ENCODE results near the gene FOXJ3. TPM values are rescaled to one million over a fixed set of nuclear protein-coding genes. Genes with fewer than 3 reads are reported as not detected.
A peak's percentile ranks its signal among the peaks of the same experiment; 100 is the strongest.

The FOXJ3 gene
- total and polyA plus RNA-seq, 2 experiments from 2014 or later: 19.0 to 39.0 TPM

DNA sequence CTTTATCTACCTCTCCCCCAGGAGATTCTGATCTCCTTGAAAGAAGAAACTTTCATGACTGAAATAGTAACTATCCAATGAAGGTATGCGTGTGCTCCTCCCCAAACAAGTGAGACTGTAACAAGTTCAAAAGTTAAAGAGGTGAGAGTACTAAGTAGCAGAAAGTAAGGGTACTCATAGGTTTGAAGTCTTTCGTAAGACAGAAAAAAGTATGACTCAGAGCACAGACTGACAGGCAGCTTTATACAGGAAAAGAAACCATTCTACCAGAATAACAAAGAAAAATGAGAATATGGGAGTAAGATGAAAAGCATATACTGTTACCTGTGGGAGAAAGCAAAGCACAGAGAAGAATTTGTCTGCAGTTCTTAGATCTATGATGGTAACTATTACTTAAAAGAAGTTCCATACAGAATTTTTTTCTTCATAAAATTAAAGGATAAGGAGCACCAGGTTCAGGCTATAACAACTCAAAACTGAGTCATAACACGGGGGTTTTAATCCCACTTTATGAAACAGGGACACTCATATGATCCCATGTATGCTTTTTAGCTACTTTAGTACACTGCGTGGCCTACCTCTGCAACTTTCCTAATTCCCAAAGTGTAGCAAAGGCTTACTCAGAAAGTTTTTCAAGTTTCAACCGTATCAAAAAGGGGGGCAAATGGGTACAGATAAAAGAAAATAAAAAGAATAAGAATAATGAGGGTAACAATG lies 52.0 kb downstream of the FOXJ3 start:
- WGBS (ENCODE audit: low lambda C conversion rate, missing lambda C conversion rate): 80% methylated on average over 5 of the region's 5 CpGs
- TF ChIP-seq, protein P1, sequence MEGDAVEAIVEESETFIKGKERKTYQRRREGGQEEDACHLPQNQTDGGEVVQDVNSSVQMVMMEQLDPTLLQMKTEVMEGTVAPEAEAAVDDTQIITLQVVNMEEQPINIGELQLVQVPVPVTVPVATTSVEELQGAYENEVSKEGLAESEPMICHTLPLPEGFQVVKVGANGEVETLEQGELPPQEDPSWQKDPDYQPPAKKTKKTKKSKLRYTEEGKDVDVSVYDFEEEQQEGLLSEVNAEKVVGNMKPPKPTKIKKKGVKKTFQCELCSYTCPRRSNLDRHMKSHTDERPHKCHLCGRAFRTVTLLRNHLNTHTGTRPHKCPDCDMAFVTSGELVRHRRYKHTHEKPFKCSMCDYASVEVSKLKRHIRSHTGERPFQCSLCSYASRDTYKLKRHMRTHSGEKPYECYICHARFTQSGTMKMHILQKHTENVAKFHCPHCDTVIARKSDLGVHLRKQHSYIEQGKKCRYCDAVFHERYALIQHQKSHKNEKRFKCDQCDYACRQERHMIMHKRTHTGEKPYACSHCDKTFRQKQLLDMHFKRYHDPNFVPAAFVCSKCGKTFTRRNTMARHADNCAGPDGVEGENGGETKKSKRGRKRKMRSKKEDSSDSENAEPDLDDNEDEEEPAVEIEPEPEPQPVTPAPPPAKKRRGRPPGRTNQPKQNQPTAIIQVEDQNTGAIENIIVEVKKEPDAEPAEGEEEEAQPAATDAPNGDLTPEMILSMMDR (IDR thresholded peaks at IDR 0.05; ENCODE audit: poor library complexity): no peak
- Histone ChIP-seq H3K27ac (peak overlapping the region; percentile 35), H3K4me1 (ENCODE audit: insufficient read depth) (peaks cover 5% of the 10 kb centered on the region), H4K20me1 (ENCODE audit: insufficient read depth, poor library complexity, severe bottlenecking) (peaks cover 16% of the 10 kb centered on the region), H2AFZ (no peak overlapping the region), H3K4me2 (no peak overlapping the region), H3K79me2 (peaks cover 84% of the 10 kb centered on the region), H3K36me3 (replicated peaks; ENCODE audit: insufficient read depth, low read depth) (no peaks in the 10 kb centered on the region), H3K4me3 (no peak overlapping the region), H3K9me2 (replicated peaks; ENCODE audit: insufficient read depth) (no peaks in the 10 kb centered on the region), H3K27me3 (no peaks in the 10 kb centered on the region), H3K9me3 (ENCODE audit: low read depth) (no peaks in the 10 kb centered on the region)
- DNase-seq (ENCODE audit: low spot score): no peak

DNA sequence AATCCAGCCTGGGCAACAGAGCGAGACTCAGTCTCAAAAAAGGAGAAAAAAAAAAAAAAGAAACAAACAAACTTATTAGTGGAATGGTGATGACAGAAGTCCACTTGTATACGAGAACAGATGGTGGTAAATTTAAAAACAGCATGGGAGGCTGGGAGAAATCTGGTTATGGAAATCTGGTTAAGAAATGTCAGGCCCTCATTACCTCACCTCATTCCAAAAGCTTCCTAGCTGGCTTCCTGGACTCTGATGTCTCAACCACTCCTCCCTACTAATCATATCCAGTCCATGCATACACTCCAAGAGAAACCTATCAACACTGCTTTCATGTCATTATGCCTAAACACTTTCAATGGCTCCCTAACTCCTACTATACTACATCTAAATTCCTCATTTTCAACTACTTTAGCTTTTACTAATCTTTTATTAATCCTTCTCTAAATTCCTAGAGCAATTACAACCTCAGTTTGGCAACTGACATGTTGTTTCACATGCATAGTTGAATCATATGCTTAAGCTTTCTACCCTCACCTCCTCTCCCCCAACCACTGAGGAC lies 52.9 kb downstream of the FOXJ3 start:
- Histone ChIP-seq H3K27ac (peak overlapping the region; percentile 35), H3K27me3 (no peaks in the 10 kb centered on the region), H3K9me2 (replicated peaks; ENCODE audit: insufficient read depth) (no peaks in the 10 kb centered on the region), H3K4me3 (no peak overlapping the region), H2AFZ (no peak overlapping the region), H3K9me3 (ENCODE audit: low read depth) (no peaks in the 10 kb centered on the region), H3K79me2 (peaks cover 79% of the 10 kb centered on the region), H3K36me3 (replicated peaks; ENCODE audit: insufficient read depth, low read depth) (no peaks in the 10 kb centered on the region), H3K4me1 (ENCODE audit: insufficient read depth) (peaks cover 5% of the 10 kb centered on the region), H4K20me1 (ENCODE audit: insufficient read depth, poor library complexity, severe bottlenecking) (peaks cover 16% of the 10 kb centered on the region), H3K4me2 (no peak overlapping the region)
- TF ChIP-seq EZH2phosphoT487 (IDR thresholded peaks at IDR 0.05; ENCODE audit: low read depth, severe bottlenecking, unreplicated experiment) (no peak), EZH2 (IDR thresholded peaks at IDR 0.05; ENCODE audit: borderline replicate concordance) (no peak)
- TF ChIP-seq, protein P1 (IDR thresholded peaks at IDR 0.05; ENCODE audit: poor library complexity): no peak
- 100% methylated on average over 2 of the region's 2 CpGs for WGBS (ENCODE audit: low lambda C conversion rate, missing lambda C conversion rate)
- DNase-seq (ENCODE audit: low spot score): peak; percentile 8

DNA sequence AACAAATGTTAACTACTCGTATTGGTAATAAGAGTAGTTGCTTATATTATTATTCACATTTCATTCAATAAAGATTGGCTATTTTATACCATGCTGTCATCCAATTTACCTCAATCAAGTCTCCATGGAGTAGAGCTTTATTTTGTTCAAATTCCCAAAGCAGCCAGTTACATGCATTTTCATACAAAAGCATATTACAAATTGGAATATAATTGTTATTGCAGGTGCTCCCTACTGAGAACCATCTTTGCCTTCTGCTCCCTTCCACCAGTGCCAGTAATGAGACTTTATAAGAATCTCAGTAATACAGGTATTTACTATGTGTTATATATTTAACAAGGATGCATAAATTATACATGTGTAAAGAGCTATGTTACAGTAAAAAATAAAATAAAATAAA lies 54.2 kb downstream of the FOXJ3 start:
- WGBS (ENCODE audit: low lambda C conversion rate, missing lambda C conversion rate): 100% methylated on average over 1 of the region's 1 CpG
- Histone ChIP-seq H3K4me1 (ENCODE audit: insufficient read depth) (peaks cover 5% of the 10 kb centered on the region), H3K9me3 (ENCODE audit: low read depth) (no peaks in the 10 kb centered on the region), H2AFZ (no peak overlapping the region), H3K27ac (no peak overlapping the region), H3K9me2 (replicated peaks; ENCODE audit: insufficient read depth) (no peaks in the 10 kb centered on the region), H4K20me1 (ENCODE audit: insufficient read depth, poor library complexity, severe bottlenecking) (peaks cover 16% of the 10 kb centered on the region), H3K79me2 (peaks cover 82% of the 10 kb centered on the region), H3K36me3 (replicated peaks; ENCODE audit: insufficient read depth, low read depth) (no peaks in the 10 kb centered on the region), H3K4me3 (no peak overlapping the region), H3K4me2 (no peak overlapping the region), H3K27me3 (no peaks in the 10 kb centered on the region)
- TF ChIP-seq EZH2phosphoT487 (IDR thresholded peaks at IDR 0.05; ENCODE audit: low read depth, severe bottlenecking, unreplicated experiment) (no peak), EZH2 (IDR thresholded peaks at IDR 0.05; ENCODE audit: borderline replicate concordance) (no peak)
- TF ChIP-seq, protein P1 (IDR thresholded peaks at IDR 0.05; ENCODE audit: poor library complexity): no peak
- no peak for DNase-seq (ENCODE audit: low spot score)
